ENCODE results near the gene LRP1. TPM values are rescaled to one million over a fixed set of nuclear protein-coding genes. Genes with fewer than 3 reads are reported as not detected.

The LRP1 gene
- total RNA-seq, 1 experiment from 2014 or later = 14.7 TPM

DNA sequence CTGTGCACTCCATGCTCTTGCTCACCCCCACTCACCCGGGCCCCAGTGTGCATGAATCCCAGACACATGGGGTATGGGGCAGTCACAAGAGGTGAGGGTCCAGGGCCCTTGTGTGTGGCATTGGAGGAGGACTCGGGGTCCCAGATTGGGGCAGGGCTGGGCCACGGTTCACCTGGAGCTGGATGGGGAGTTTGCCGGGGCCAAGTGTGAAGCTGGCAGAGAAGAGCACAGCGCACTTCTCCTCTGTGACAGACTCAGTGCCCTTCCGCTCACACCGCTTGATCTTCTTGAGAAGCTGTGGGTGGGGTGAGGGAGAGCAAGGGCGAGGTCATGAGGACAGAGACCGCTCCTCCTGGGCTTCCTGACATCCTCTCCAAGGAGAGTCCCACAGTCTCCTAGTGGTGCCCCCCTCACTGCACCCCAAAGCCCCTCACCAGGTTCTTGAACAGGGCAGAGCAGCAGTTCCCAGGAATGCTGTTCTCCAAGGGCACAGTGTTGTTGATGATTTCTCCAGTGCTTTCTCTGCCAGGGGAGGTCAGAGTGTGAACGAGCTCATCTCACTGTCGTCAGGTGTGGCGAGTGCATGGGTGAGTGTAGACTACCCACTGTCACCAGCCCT lies 23.9 kb upstream of the LRP1 start:
- ChIA-PET CTCF (no interaction called here), POLR2A (ENCODE audit: unreplicated experiment) (no interaction called here)
- Histone ChIP-seq H3K36me3 (ENCODE audit: low read depth, low read length) (no peaks in the 10 kb centered on the region), H3K9me3 (ENCODE audit: low read length) (no peaks in the 10 kb centered on the region), H3K4me3 (ENCODE audit: low read length) (no peak overlapping the region), H3F3A (ENCODE audit: low read length, unreplicated experiment) (no peaks in the 10 kb centered on the region), H4K20me1 (ENCODE audit: low read length) (no peaks in the 10 kb centered on the region), H3K9me2 (replicated peaks; ENCODE audit: low read length) (no peaks in the 10 kb centered on the region), H3K79me2 (ENCODE audit: low read length) (no peaks in the 10 kb centered on the region), H3K27me3 (ENCODE audit: low read length) (no peaks in the 10 kb centered on the region), H3K9ac (ENCODE audit: low read length) (no peak overlapping the region), H3K4me1 (ENCODE audit: insufficient read depth, low read length) (peaks cover 11% of the 10 kb centered on the region), H2AFZ (ENCODE audit: low read length) (no peak overlapping the region), H3K27ac (ENCODE audit: low read length) (no peak overlapping the region), H3K4me2 (ENCODE audit: low read length) (no peak overlapping the region)
- ATAC-seq (no peak), DNase-seq (no peak)
- intact Hi-C loops (cut with micrococcal nuclease) = no loop called here
- BruUV-seq (replicated peaks) = no TSS peak
- TF ChIP-seq EZH2 (IDR thresholded peaks at IDR 0.05; ENCODE audit: low read length, unreplicated experiment) = no peak
- TF ChIP-seq, protein P1, sequence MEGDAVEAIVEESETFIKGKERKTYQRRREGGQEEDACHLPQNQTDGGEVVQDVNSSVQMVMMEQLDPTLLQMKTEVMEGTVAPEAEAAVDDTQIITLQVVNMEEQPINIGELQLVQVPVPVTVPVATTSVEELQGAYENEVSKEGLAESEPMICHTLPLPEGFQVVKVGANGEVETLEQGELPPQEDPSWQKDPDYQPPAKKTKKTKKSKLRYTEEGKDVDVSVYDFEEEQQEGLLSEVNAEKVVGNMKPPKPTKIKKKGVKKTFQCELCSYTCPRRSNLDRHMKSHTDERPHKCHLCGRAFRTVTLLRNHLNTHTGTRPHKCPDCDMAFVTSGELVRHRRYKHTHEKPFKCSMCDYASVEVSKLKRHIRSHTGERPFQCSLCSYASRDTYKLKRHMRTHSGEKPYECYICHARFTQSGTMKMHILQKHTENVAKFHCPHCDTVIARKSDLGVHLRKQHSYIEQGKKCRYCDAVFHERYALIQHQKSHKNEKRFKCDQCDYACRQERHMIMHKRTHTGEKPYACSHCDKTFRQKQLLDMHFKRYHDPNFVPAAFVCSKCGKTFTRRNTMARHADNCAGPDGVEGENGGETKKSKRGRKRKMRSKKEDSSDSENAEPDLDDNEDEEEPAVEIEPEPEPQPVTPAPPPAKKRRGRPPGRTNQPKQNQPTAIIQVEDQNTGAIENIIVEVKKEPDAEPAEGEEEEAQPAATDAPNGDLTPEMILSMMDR (conservative IDR thresholded peaks at IDR 0.05; ENCODE audit: low read depth, low read length) = no peak
- TF ChIP-seq EZH2phosphoT487 (IDR thresholded peaks at IDR 0.05; ENCODE audit: borderline replicate concordance, low read length) = no peak

DNA sequence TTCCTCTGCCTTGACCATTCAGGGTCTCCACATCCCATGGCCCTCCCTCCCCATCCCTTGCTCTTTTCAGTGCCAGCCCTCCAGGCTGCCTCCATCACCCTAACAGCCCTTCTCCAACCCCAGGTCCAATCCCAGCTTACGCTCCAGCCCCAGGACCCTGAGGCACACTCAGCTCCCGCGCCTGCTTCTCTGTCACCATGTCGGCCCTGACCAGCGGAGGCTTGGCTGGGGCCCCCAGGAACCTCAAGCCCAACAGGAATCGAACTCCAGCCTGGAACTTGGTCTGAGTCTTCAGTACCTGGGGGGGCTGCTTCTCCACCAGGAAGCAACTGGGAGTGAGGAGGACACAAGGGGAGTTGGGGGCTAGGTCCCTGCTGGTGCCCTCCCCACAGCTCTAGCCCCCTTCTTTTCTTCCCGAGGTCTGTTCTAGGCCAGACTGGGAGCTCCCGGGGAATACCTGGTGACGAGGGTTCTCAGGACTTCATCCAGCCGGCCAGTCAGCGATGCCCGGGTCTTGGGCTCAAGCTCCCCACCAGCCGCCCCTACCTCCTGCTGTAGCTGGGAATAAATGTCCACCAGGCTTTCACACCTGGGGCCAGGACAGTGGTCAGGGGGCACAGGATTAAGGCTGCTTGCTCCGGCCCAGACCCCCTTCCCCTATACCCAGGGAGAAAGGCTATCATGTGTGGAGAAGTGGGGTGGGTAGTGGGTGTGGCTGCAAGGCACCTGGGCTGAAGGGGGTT lies 23.1 kb upstream of the LRP1 start:
- Histone ChIP-seq H3K79me2 (ENCODE audit: low read length) (no peaks in the 10 kb centered on the region), H2AFZ (ENCODE audit: low read length) (no peak overlapping the region), H3K27ac (ENCODE audit: low read length) (no peak overlapping the region), H3K36me3 (ENCODE audit: low read depth, low read length) (no peaks in the 10 kb centered on the region), H3K9me3 (ENCODE audit: low read length) (no peaks in the 10 kb centered on the region), H3F3A (ENCODE audit: low read length, unreplicated experiment) (no peaks in the 10 kb centered on the region), H3K4me1 (ENCODE audit: insufficient read depth, low read length) (peaks cover 15% of the 10 kb centered on the region), H3K4me2 (ENCODE audit: low read length) (no peak overlapping the region), H3K9ac (ENCODE audit: low read length) (no peak overlapping the region), H3K27me3 (ENCODE audit: low read length) (no peaks in the 10 kb centered on the region), H4K20me1 (ENCODE audit: low read length) (no peaks in the 10 kb centered on the region), H3K4me3 (ENCODE audit: low read length) (no peak overlapping the region), H3K9me2 (replicated peaks; ENCODE audit: low read length) (no peaks in the 10 kb centered on the region)
- BruUV-seq (replicated peaks) = no TSS peak
- DNase-seq (no peak), ATAC-seq (no peak)
- POLR2A ChIA-PET (ENCODE audit: unreplicated experiment) = no interaction called here
- no peak for TF ChIP-seq EZH2 (IDR thresholded peaks at IDR 0.05; ENCODE audit: low read length, unreplicated experiment)
- CTCF ChIA-PET = no interaction called here
- intact Hi-C loops (cut with micrococcal nuclease) = no loop called here

DNA sequence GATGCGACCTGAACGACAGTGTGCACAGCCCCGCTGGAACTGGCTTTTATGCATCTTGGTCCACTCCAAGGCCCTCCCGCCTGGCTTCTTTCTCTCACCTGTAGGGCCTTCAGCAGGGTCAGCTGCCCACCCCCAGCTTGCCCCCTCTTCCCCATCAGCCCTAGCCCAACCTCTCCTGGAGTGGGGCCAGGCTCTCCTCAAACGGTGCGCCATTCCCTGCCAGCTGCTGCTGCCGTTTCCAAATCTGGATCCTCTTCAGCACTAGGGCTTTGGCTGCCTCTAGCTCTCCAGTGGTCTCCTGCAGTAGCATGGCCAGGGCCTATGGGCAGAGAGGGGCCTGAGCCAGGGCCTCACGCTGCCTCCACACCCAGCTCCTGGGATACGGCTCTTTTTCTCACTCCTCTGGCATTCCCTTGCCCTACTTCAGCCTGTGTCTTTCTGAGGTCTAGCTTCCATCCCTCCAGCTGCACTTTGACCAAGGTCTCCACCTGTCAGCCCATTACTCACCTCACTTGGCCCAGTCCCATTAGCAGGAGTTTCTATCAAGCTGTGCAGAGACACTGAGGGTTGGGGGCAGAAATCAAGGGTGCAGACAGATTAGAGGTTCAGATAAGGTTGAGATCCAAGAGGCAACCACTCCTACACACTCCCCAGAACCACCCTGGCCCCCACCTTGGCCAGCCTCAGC lies 22.1 kb upstream of the LRP1 start:
- BruUV-seq (replicated peaks) = no TSS peak
- H3K9me3 ChIP-seq (ENCODE audit: low read length) = no peaks in the 10 kb centered on the region
- no peak overlapping the region for H3K4me3 ChIP-seq (ENCODE audit: low read length)
- no peaks in the 10 kb centered on the region for H3F3A ChIP-seq (ENCODE audit: low read length, unreplicated experiment)
- H3K79me2 ChIP-seq (ENCODE audit: low read length) = no peaks in the 10 kb centered on the region
- H3K27me3 ChIP-seq (ENCODE audit: low read length) = no peaks in the 10 kb centered on the region
- ATAC-seq = no peak
- H4K20me1 ChIP-seq (ENCODE audit: low read length) = no peaks in the 10 kb centered on the region
- no peak overlapping the region for H3K9ac ChIP-seq (ENCODE audit: low read length)
- intact Hi-C loops (cut with micrococcal nuclease) = no loop called here
- H3K9me2 ChIP-seq (replicated peaks; ENCODE audit: low read length) = no peaks in the 10 kb centered on the region
- no peak overlapping the region for H3K27ac ChIP-seq (ENCODE audit: low read length)
- DNase-seq = no peak
- H3K4me2 ChIP-seq (ENCODE audit: low read length) = no peak overlapping the region
- ChIA-PET CTCF (no interaction called here), POLR2A (ENCODE audit: unreplicated experiment) (no interaction called here)
- no peaks in the 10 kb centered on the region for H3K36me3 ChIP-seq (ENCODE audit: low read depth, low read length)
- peaks cover 25% of the 10 kb centered on the region for H3K4me1 ChIP-seq (ENCODE audit: insufficient read depth, low read length)
- TF ChIP-seq, protein P1 (conservative IDR thresholded peaks at IDR 0.05; ENCODE audit: low read depth, low read length) = no peak
- no peak overlapping the region for H2AFZ ChIP-seq (ENCODE audit: low read length)
